GM21526 (cell line): ENCODE measurements around the gene RAB12.
"Not testable (repeated sequence)": the region's sequence is repeated elsewhere in the genome, so short reads cannot be mapped to it uniquely, and the experiment has no call there.

Experiments used
- ATAC-seq: cut with Tn5 transposase; IDR thresholded peaks from one replicate; pipeline ENCODE4 v1.9.1; 2021; ENCODE audit warnings: moderate library complexity; ENCODE audit not compliant: unreplicated experiment, low FRiP score

The RAB12 gene

DNA sequence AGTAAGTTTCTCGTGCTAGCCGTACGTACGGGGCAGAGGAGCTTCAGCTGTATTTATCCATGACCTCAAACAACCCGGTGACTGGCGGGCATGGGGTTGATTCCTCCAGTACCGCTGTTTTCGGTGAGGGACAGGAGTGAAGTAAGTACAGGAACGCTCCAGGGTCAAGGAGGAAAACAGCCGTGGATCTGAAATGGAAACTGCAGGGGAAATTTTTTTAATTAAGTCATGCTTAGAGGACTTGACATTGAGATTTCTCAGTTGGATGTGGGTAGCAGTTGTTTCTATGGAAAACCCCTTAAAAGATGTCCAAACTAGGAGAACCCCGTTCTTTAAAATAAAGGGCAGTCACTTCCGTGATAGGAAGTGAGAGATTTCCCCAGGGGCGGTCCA, 1.2 kb downstream of the RAB12 start:
- peak; percentile 4 for ATAC-seq

DNA sequence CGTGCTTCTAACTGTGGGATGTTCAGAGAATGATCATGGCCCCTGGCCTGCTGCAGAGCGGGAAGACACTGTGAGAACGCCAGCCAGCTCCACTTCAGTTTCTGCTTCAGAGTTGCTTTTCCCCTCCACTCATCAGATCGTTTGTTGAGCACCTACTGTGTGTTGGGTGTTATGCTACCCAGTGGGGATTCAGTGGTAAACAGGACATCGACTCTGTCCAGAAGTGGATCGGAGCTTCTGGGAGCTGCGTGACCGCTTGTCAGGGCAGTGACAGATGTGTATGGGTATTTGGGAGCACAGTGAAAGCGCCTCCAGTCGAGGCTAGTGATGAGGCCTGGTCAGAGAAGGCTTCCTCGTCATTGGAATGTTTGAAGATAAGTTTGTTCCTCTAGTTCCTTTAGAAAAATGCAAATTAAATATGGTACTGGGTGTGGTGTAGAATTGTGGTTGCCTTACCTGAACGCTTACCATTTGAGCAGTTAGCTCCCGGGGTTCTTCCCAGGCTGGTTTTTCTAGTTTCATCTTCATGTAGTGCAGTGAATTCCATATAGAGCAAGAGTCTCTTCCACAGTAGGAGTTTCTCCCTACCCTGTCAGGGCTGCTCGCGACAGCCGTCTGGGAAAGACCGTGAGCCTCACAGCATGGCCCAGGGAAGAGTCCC, 2.8 kb downstream of the RAB12 start:
- no peak for ATAC-seq

DNA sequence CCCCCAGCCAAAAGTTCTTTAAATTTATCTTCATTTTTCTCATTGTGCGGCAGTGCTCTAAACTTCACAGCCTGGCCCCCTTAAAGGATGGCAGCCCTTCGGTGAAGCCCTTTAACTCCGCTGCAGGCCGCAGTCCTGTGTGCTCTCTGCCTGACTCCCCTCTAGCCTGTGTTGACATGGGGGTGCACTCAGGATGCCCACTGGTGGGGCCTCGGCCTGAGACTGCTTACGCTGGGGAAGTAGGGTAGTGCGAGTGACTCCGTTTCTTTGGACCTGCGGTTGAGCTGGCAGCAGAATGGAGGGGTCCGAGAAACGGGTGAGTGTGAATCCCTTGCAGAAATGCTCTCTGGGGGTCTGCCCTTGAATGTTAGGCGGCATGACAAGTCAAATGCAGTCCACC, 5.6 kb downstream of the RAB12 start:
- ATAC-seq: no peak

DNA sequence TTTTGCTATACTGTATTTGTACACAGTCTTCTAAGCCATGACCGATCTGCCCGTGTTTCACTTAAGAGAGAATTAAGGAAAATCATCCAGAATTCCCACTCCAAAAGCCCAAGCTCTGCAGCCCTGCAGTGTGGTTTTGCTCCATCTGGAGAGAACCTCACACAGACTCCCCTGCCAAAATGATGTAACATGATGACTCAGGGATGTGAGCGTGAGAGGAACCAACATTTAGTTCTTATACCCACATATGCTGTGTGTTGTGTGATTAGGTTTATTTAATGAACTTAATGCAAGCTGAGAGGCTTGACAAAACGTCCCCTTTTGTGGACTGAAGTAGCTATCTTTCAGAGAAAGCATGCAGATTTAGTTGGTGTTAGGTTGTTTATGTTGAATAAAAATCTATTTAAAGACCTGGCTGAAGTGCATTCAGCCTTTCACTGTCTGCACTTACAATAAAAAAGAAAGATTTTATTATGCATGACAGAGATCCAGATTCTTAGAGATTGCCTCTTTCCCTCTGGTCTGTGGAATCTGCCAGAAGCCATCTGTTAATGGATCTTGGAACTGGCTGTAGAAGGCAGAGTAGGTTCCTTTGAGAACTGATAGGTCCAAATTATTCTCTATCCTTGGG, 6.3 kb downstream of the RAB12 start:
- ATAC-seq: no peak

DNA sequence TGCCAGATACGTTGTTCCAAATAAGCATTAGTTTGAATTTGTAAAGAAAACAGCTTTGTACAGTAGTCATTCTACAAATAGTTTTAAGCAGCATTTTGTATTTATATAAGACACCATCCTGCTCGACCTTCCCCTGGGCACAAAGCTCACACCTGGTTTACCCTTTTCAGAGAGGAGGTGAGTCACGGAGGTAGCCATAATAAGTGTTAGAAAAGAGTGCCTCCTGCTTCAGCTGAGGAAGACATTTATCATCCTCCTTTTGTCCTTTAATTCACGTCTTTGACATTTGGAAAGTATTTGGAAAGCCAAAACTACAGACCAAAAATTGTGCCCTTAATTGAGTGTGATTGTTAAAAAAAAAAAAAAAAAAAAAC, 6.8 kb downstream of the RAB12 start:
- no peak for ATAC-seq

- no peak for ATAC-seq
These were observed 8.7 kb downstream of the RAB12 start for GRCh38 chr18:8617907-8618306.

GRCh38 chr18:8619041-8619440, 9.8 kb downstream of the RAB12 start:
- no peak for ATAC-seq

GRCh38 chr18:8619835-8620577, 10.8 kb downstream of the RAB12 start:
- no peak for ATAC-seq

- ATAC-seq: no peak
These were observed 11.6 kb downstream of the RAB12 start for GRCh38 chr18:8620845-8621244.

DNA sequence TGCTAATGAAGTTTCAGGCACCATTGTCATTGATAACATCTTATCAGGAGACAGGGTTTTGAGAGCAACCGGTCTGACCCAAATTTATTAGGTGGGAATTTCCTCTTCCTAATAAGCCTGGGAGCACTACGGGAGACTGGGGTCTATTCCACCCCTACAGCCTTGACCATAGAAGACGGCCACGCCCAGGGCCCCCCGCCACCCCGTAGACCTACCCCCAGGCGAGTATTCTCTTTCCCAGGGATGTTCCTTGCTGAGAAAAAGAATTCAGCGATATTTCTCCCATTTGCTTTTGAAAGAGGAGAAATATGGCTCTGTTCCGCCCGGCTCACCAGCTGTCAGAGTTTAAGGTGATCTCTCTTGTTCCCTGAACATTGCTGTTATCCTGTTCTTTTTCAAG, 13.4 kb downstream of the RAB12 start:
- ATAC-seq: not testable (repeated sequence)

GRCh38 chr18:8623549-8624106, 14.4 kb downstream of the RAB12 start:
- ATAC-seq: peak; percentile 58

DNA sequence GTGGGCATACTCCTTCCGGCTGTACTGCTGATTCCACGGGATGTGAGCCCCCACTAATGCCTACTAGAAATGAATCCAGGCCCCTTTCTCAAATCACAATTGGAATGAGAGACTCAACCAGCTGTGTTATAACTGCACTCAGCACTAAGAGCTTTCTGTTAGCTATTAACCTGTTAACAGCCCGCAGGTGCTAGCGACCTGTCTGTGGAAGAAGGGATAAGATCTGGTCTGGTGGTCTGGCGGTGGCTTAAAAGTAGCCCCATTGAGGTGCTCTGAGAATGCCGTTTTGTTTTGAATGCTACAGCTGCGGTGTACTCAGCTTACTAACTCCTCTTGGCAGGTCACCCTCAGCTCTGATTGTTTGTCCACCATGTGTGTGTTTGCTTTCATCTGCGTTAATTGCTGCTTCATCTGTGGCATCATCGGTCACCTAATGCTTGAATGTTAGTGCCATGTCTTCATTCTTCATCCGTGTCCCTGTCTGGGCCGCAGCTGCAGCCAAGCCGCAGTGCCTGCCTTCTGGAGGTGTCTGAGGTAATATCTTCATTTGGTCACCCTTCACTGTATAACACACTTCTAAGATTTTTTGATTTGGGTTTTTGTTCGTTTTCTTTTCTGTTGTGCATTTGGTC, 16.3 kb downstream of the RAB12 start:
- ATAC-seq: no peak

DNA sequence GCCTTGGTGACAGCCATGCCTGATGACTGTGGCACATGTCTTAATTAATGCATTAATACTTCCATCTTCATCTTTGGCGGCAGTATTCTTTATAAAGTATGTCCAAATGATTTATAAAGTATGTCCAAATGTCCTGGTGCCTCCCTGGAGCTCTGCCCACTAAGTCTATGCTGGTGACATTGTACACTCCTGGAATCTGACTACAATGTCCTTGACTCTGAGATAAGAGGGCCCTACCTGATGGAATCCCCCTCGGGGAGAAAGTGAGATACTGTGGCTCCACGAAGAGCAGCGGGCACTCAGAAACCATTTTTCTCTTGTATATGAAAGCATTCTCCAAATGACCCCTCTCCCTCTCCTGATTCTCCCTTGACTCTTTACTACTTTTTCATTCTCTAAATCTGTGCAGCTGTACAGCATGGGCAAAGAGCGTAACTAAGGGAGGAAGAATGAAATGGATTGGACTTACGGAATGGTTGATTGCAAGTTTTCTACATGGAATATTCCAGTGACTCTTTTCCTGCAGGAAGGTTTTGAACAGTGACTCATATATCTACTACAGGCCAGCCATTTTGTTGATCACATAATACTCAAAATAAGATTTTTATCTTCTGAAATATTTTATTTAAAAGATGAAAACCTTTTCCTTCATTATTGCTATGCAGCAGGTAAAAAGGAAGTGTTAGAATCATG, 17.3 kb downstream of the RAB12 start:
- ATAC-seq: no peak

DNA sequence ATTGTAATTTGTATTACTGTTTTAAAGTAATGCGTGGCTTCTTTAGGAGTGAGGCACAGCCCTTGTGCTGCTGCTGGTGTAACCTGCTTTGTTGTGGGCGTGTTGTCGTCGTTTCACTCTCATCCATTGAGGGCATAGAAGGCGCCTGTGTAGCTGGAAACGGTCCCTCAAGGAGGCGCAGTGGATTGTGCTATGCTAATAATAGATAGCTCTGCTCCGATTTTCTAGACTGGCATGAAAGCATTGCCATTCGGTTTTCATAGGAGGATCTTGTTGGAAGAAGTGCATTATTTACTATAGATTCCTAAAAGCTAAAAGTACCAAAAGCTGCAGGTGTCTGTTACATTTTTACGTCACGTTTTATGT, 17.9 kb downstream of the RAB12 start:
- no peak for ATAC-seq

DNA sequence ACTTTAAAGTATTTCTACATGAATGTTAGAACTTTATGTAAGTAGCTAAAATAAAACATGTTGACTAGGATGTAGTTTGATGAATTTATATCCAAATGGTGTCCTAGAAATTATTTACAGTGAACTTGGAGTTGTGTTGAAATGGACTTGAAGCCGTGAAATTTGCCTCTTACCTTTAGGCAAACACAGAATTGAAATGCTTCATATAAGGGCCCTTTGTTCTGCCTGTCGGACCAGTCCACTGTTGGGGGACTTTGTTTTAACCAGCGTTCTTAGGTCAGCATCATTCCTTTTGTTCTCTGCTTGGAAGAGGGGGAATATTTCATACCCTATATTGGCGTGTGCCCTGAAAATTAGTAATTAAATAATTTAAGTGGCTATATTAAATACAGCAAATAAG, 18.3 kb downstream of the RAB12 start:
- ATAC-seq: no peak

GRCh38 chr18:8629602-8630001, 20.4 kb downstream of the RAB12 start:
- ATAC-seq: no peak

DNA sequence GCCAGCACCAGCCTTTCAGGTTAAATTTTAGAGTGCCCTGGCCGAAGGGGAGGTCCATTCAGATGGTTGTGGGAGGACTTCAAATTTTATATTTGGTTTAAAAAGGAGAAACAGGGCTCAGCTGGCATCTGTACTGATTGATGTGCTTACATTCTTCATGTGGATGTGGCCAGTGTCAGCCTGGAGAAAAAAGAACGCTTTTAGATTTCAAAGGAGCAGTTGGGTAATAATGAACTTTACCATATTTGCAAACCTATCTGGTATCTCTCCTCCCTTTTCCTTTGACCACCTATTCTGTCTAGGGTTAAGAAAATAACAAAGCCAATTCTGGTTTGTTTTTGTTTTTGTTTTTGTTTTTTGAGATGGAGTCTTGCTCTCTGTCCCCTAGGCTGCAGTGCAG, 21.3 kb downstream of the RAB12 start:
- ATAC-seq: no peak

GRCh38 chr18:8631265-8631664, 22.0 kb downstream of the RAB12 start:
- no peak for ATAC-seq

- no peak for ATAC-seq
These were observed 23.1 kb downstream of the RAB12 start for GRCh38 chr18:8632386-8632785.

DNA sequence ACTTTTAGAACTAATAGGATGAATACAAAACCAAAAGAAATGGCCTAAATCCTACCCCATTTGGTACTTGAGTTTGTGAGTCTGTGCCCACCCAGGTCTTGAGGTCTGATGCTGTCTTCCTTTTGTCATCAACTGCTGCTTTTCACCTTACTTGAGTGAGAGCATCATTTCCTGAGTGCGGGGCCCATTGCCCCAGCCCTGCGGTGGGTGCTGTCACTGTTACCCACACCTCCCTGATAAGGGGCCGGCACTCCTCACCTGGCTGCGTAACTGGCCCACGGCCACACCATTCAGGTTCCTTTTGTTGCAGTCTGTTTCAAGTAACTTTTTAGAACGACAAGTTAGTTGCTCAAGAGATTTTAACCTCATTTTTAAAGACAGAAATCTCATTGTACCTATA, 25.3 kb downstream of the RAB12 start:
- no peak for ATAC-seq

DNA sequence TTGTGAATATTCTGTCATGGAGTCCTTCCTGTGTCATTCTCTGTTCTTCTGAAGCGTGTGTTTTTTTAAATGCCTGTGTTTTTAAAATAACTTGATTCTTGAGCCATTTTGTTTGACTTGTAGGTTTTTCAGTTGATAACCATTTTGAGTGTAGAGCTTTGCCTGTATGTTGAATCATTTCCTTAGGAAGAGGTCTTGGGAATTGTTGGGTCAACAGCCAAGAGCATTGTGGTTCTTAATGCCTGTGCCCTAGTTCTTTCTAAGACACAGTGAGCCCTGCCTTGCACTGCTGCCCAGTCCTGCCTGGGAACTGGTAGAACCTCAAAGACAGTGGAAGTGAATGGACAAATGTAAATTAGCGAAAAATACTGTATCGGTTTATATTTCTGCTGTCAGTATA, 25.9 kb downstream of the RAB12 start:
- no peak for ATAC-seq
